SU-DHL-6 (cell line): ENCODE data around the gene ARMH3.

Experiments
- CTCF ChIP-seq: fragments of 200-600 bp; sonication (generic); IDR thresholded peaks from one replicate; pipeline ENCODE4 v1.5.1; 2017; ENCODE audit warnings: antibody characterized with exemption, mild to moderate bottlenecking, low read length, moderate library complexity; ENCODE audit not compliant: insufficient read depth, poor library complexity, severe bottlenecking
- EZH2phosphoT487 ChIP-seq: fragments of 200-600 bp; sonication (generic), shearing (Covaris generic); conservative IDR thresholded peaks from 2 replicates; pipeline ENCODE4 v1.6.1; 2018; ENCODE audit warnings: mild to moderate bottlenecking, antibody characterized with exemption, low read length, moderate library complexity, mixed read lengths

DNA sequence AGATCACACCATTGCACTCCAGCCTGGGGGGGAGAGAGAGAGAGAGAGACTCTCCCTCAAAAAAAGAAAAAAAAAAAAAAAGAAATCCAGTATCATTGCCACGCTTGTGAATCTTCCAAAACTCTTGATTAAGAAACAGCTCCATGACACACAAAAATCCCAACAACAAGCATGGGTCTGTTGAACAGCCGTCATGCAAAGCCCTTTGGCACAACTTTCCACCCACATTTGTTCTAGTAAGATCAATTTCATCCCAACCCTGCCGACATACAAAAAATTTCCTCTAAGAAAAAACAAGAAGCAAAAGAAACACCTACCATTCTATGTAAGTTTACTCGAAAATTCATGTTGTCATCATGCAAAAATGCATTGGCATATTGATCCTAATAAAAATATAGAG, 62.8 kb downstream of the ARMH3 start:
- no peak for TF ChIP-seq CTCF
- no peak for TF ChIP-seq EZH2phosphoT487
